Uterus (tissue), 4 donors: ENCODE results near the gene ESPN. TPM values are rescaled to one million over a fixed set of nuclear protein-coding genes. Genes with fewer than 3 reads are reported as not detected.

ENCODE experiments used
- DNase-seq, 2 donors: peaks; one replicate each; pipeline ENCODE4 v3.0.0-alpha.2; 2019 to 2020
- H3K27ac ChIP-seq, 2 donors: fragments of 200-600 bp; sonication (generic); 1 replicate in 1 of 2; 2 replicates in 1 of 2; pipeline ENCODE4 v1.5.1; 2016 to 2018
- H3K27me3 ChIP-seq, 2 donors: fragments of 200-600 bp; sonication (generic); one replicate each; pipeline ENCODE4 v1.5.1; 2018 to 2019; ENCODE audit warnings: control low read depth in 1 of 2
- H3K36me3 ChIP-seq, 2 donors: fragments of 200-600 bp; sonication (generic); one replicate each; pipeline ENCODE4 v1.5.1; 2019; ENCODE audit warnings: control low read depth in 1 of 2
- H3K4me1 ChIP-seq, 2 donors: fragments of 200-600 bp; sonication (generic); one replicate each; pipeline ENCODE4 v1.5.1; 2018 to 2019; ENCODE audit warnings: control low read depth in 1 of 2
- H3K4me3 ChIP-seq, 2 donors: fragments of 200-600 bp; sonication (generic); 1 replicate in 1 of 2; 2 replicates in 1 of 2; pipeline ENCODE4 v1.5.1; 2018 to 2019; ENCODE audit warnings: mild to moderate bottlenecking in 1 of 2
- H3K9me3 ChIP-seq, 2 donors: fragments of 200-600 bp; sonication (generic); one replicate each; pipeline ENCODE4 v1.5.1; 2019; ENCODE audit warnings: control low read depth in 1 of 2
- CTCF ChIP-seq, 4 experiments: fragments of 200-600 bp in 2 of 4; fragments of 450-650 bp in 2 of 4; sonication (generic) in 2 of 4; IDR thresholded peaks; one replicate each; pipeline ENCODE4 v1.5.1; 2016 to 2019; ENCODE audit warnings: antibody characterized with exemption in 4 of 4, mild to moderate bottlenecking in 2 of 4, moderate library complexity in 1 of 4
- POLR2A ChIP-seq, 2 donors: fragments of 450-650 bp; IDR thresholded peaks; one replicate each; pipeline ENCODE4 v1.6.1; 2016; ENCODE audit warnings: antibody characterized with exemption in 2 of 2, mild to moderate bottlenecking in 1 of 2, moderate library complexity in 1 of 2
- intact Hi-C: fragments of 100-400 bp; cut with DNase I; formaldehyde crosslinking; loops from one replicate; pipeline ENCODE4 v1.15.1; 2023; ENCODE audit warnings: low total_unique reads
- total RNA-seq, 4 donors: library from RNA; depleted of rRNA in 3 of 4; stranded (reverse); fragments of >200 nt in 3 of 4; gene quantifications; one replicate each; pipeline versions ENCODE4 v1.1.0 to v1.2.4, GENCODE V29; 2014 to 2023
- donor health status: DM: yes; HTN: yes; CAD: no.

The ESPN gene
- total RNA-seq, 4 donors from 2014 or later, result 0.58 to 2.5 TPM; not detected in 2

- H3K27ac ChIP-seq, result no peak overlapping the region
- no peak overlapping the region for H3K4me3 ChIP-seq
- H3K27me3 ChIP-seq, result peaks cover 20 to 49% of the 10 kb centered on the region in 2 donors
- H3K4me1 ChIP-seq, result peaks cover 0 to 29% of the 10 kb centered on the region in 2 donors
- no peaks in the 10 kb centered on the region for H3K36me3 ChIP-seq
- no peaks in the 10 kb centered on the region for H3K9me3 ChIP-seq
- intact Hi-C loops, result no loop called here
- DNase-seq, result no peak
- TF ChIP-seq CTCF (IDR thresholded peaks at IDR 0.05) (no peak), POLR2A (IDR thresholded peaks at IDR 0.05) (no peak)
Observed at GRCh38 chr1:6424000-6424565, 493 bp upstream of the ESPN start.

GRCh38 chr1:6425658-6426057 lies 1.1 kb downstream of the ESPN start:
- DNase-seq, result no peak
- no peaks in the 10 kb centered on the region for H3K36me3 ChIP-seq
- peaks cover 16 to 49% of the 10 kb centered on the region in 2 donors for H3K27me3 ChIP-seq
- H3K4me1 ChIP-seq, result peaks cover 0 to 13% of the 10 kb centered on the region in 2 donors
- no peak overlapping the region for H3K4me3 ChIP-seq
- TF ChIP-seq CTCF (IDR thresholded peaks at IDR 0.05) (no peak), POLR2A (IDR thresholded peaks at IDR 0.05) (no peak)
- no peak overlapping the region for H3K27ac ChIP-seq
- H3K9me3 ChIP-seq, result no peaks in the 10 kb centered on the region
- intact Hi-C loops, result no loop called here

GRCh38 chr1:6426277-6426971 lies 1.8 kb downstream of the ESPN start:
- no peak overlapping the region for H3K4me3 ChIP-seq
- TF ChIP-seq CTCF (IDR thresholded peaks at IDR 0.05), result no peak
- no peak for TF ChIP-seq POLR2A (IDR thresholded peaks at IDR 0.05)
- no peaks in the 10 kb centered on the region for H3K36me3 ChIP-seq
- peaks cover 0 to 13% of the 10 kb centered on the region in 2 donors for H3K4me1 ChIP-seq
- intact Hi-C loops, result no loop called here
- peaks cover 16 to 43% of the 10 kb centered on the region in 2 donors for H3K27me3 ChIP-seq
- no peaks in the 10 kb centered on the region for H3K9me3 ChIP-seq
- no peak for DNase-seq
- H3K27ac ChIP-seq, result no peak overlapping the region

GRCh38 chr1:6426972-6427350 lies 2.4 kb downstream of the ESPN start:
- peaks cover 16 to 43% of the 10 kb centered on the region in 2 donors for H3K27me3 ChIP-seq
- TF ChIP-seq POLR2A (IDR thresholded peaks at IDR 0.05) (no peak), CTCF (IDR thresholded peaks at IDR 0.05) (no peak)
- no peaks in the 10 kb centered on the region for H3K36me3 ChIP-seq
- DNase-seq, result no peak
- no peak overlapping the region for H3K27ac ChIP-seq
- H3K4me1 ChIP-seq, result peaks cover 0 to 13% of the 10 kb centered on the region in 2 donors
- intact Hi-C loops, result no loop called here
- H3K9me3 ChIP-seq, result no peaks in the 10 kb centered on the region
- no peak overlapping the region for H3K4me3 ChIP-seq
